GM13977 (cell line): ENCODE results near the gene MTARC2.

Experiments used
- DNase-seq: peaks from one replicate; pipeline ENCODE4 v3.0.0; 2012; ENCODE audit warnings: low spot score
- in situ Hi-C: fragments of 300-500 bp; cut with MboI; formaldehyde crosslinking; loops from one replicate; pipeline ENCODE4 v1.12.0; 2022; ENCODE audit warnings: low sequenced_read_pairs, low pct_unique_long_range_greater_than_20kb, mixed read lengths, inconsistent platforms; ENCODE audit not compliant: unreplicated experiment
- TF ChIP-seq, protein P1 (sequence below): IDR thresholded peaks from 2 replicates; pipeline ENCODE4 v1.5.1; 2012; ENCODE audit warnings: mild to moderate bottlenecking, control low read depth; ENCODE audit not compliant: insufficient read depth; ENCODE audit errors: extremely low read depth, missing control alignments

Gene MTARC2

DNA sequence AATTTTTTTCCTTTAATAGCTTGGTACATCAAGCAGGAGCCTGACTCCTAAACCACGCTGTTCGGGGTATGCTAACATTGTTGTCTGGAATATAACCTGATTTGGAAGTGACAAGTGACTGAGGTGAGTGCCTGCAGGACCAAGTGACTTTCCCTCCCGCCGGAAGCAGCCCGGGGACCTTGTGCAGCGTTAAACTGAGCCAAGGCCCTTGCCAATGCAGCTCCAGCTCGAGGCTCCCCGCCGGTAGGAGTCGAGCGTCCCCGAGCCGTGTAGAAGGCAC, 37.9 kb downstream of the MTARC2 start:
- DNase-seq, result no peak
- TF ChIP-seq, protein P1, sequence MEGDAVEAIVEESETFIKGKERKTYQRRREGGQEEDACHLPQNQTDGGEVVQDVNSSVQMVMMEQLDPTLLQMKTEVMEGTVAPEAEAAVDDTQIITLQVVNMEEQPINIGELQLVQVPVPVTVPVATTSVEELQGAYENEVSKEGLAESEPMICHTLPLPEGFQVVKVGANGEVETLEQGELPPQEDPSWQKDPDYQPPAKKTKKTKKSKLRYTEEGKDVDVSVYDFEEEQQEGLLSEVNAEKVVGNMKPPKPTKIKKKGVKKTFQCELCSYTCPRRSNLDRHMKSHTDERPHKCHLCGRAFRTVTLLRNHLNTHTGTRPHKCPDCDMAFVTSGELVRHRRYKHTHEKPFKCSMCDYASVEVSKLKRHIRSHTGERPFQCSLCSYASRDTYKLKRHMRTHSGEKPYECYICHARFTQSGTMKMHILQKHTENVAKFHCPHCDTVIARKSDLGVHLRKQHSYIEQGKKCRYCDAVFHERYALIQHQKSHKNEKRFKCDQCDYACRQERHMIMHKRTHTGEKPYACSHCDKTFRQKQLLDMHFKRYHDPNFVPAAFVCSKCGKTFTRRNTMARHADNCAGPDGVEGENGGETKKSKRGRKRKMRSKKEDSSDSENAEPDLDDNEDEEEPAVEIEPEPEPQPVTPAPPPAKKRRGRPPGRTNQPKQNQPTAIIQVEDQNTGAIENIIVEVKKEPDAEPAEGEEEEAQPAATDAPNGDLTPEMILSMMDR, result no peak
- in situ Hi-C loops, result no loop called here

DNA sequence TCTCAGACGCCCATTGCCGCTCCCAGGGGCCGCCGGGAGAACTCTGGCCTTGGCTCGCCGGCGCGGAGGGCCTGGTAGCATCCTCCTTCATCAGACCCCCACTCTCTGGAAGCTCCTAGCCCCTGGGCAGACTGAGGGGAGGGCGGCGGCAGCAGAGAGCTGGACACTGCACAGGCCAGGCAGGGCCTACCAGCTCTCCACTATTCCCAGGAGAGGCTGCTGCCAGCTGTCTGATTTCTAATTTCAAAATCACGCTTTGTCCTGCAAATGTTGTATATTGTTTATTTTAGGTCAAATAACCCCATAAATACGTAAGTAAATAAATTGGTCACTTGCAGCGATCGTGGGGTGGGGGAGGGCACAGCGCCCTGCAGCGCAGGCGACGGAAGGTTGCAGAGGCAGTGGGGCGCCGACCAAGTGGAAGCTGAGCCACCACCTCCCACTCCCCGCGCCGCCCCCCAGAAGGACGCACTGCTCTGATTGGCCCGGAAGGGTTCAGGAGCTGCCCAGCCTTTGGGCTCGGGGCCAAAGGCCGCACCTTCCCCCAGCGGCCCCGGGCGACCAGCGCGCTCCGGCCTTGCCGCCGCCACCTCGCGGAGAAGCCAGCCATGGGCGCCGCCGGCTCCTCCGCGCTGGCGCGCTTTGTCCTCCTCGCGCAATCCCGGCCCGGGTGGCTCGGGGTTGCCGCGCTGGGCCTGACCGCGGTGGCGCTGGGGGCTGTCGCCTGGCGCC, 38.4 kb downstream of the MTARC2 start, which contains the start of gene MTARC1:
Gene MTARC1, plus strand, starts transcription at position 577 of the 732 bp plus-strand sequence. Its CDS starts 32 bp downstream, at position 609.
- in situ Hi-C loops, result no loop called here
- peak; percentile 63 for DNase-seq
- TF ChIP-seq, protein P1, result peak; percentile 11

DNA sequence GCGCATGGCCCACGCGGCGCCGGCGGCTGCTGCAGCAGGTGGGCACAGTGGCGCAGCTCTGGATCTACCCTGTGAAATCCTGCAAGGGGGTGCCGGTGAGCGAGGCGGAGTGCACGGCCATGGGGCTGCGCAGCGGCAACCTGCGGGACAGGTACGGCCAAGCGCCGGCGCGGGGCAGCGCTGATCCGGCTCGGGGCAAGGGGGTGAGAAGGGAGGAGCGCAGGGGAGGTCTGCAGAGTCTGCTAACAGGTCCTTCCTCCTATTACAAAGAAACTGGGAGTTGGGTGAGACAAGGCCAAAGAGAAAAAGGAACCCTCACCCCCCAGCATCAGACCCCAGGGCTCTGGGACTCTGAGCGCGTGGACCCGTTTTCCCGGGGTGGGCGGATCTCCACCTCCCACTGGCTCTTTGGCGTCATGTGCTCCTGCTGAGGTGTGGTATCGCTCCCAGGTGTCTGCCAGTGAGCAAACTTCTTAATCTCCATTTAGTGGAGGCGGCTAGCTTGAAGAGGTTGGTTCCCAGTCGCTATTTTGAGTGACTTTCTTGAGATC, 39.0 kb downstream of the MTARC2 start:
- DNase-seq, result no peak
- in situ Hi-C loops, result no loop called here

DNA sequence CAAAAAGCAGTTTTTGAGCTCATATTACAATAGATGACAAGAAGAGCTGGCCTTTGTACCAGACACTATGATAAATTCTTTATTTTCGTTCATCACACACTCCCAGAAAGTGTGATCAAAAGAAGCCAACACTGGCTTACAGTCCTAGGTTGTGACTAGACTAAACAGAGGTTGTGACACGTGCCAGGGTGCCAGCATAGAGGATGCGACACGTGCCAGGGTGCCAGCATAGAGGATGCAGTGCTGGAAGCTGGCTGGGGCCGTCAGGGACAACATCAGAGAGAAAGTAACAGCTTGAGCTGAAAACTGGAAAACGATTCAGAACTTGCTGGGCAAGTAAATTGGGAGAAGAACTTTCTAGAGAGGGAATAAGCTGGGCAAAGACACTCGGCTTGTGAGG, 40.8 kb downstream of the MTARC2 start:
- in situ Hi-C loops, result no loop called here
- TF ChIP-seq, protein P1, result no peak
- DNase-seq, result no peak

More for the DNA sequence above, 39.0 kb downstream of the MTARC2 start:
- TF ChIP-seq, protein P1, result no peak

DNA sequence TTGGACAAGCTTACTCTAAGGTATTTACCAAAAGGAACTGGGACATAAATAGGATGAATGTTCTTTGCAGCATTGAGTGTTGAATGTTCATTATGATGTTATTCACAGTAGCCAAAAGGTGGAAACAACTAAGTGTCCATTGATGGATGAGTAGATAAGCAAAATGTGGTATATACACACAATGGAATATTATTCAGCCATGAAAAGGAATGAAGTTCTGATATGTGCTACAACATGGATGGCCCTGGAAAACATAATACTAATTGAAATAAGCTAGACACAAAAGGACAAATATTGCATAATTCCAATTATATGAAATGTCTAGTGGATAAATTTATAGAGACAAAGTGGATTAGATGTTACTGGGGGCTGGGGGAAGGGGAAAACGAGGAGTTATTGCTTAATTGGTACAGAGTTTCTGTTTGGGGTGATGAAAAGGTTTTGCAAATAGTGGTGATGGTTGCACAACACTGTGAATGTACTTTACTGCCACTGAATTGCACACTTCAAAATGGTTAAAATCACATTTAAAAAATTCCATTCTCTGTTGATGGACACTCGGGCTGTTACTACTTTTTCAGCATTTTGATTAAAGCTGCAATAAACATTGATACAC, 41.5 kb downstream of the MTARC2 start:
- in situ Hi-C loops, result no loop called here
- TF ChIP-seq, protein P1, result no peak
- DNase-seq, result no peak

DNA sequence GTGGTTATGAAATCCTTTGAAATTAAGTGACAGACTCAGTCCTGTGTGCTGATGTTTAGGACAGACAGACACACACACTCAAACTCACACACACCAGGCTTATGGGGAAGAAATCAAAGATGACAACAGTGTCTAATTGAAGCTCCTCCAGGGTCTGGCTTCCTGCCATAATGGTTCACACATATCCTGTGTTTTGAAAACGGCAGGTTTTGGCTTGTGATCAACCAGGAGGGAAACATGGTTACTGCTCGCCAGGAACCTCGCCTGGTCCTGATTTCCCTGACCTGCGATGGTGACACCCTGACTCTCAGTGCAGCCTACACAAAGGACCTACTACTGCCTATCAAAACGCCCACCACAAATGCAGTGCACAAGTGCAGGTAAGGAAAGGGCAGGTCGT, 43.2 kb downstream of the MTARC2 start:
- in situ Hi-C loops, result no loop called here
- TF ChIP-seq, protein P1, result no peak
- DNase-seq, result no peak
